OCI-LY7 (cell line): ENCODE data around the gene GNAI2. TPM values are rescaled to one million over a fixed set of nuclear protein-coding genes. Genes with fewer than 3 reads are reported as not detected.

Experiments
- BruUV-seq: library from RNA; stranded (reverse); fragments of 400-500 nt; replicated peaks from 2 replicates; lab custom pipeline; 2021; lab: Mats Ljungman, UMichigan
- CTCF ChIA-PET: fragments of 300-600 bp; sonication (Branson Sonifier 250); formaldehyde crosslinking; loops from one replicate; lab custom pipeline; 2022; ENCODE audit warnings: antibody characterized with exemption; ENCODE audit not compliant: unreplicated experiment; lab: Charles Lee
- POLR2A ChIA-PET: fragments of 300-600 bp; sonication (Branson Sonifier 250); formaldehyde crosslinking; loops from one replicate; lab custom pipeline; 2022; ENCODE audit warnings: antibody characterized with exemption; lab: Charles Lee
- DNase-seq: peaks from one replicate; pipeline ENCODE4 v3.0.0-alpha.2; 2015; ENCODE audit warnings: low spot score
- H2AFZ ChIP-seq: fragments of 200-600 bp; sonication (generic), shearing (Covaris generic); 2 replicates; pipeline ENCODE4 v1.6.1; 2014; ENCODE audit warnings: mild to moderate bottlenecking, antibody characterized with exemption, low read length, moderate library complexity
- H3K27ac ChIP-seq: fragments of 200-600 bp; sonication (generic); 2 replicates; pipeline ENCODE4 v1.5.1; 2014; ENCODE audit warnings: mixed run types, low read depth, mild to moderate bottlenecking, moderate library complexity, low read length, inconsistent platforms; ENCODE audit not compliant: poor library complexity, severe bottlenecking
- H3K36me3 ChIP-seq: fragments of 200-600 bp; sonication (generic); 2 replicates; pipeline ENCODE4 v1.6.1; 2014; ENCODE audit warnings: mild to moderate bottlenecking, antibody characterized with exemption, low read length, moderate library complexity, mixed read lengths; ENCODE audit not compliant: insufficient read depth
- H3K4me1 ChIP-seq: fragments of 200-600 bp; sonication (generic); 2 replicates; pipeline ENCODE4 v1.5.1; 2014; ENCODE audit warnings: mild to moderate bottlenecking, low read length; ENCODE audit not compliant: insufficient read depth, poor library complexity, severe bottlenecking
- H3K4me2 ChIP-seq: fragments of 200-600 bp; sonication (generic); 2 replicates; pipeline ENCODE4 v1.6.1; 2014; ENCODE audit warnings: mild to moderate bottlenecking, low read length
- H3K4me3 ChIP-seq: fragments of 200-600 bp; sonication (generic); 2 replicates; pipeline ENCODE4 v1.5.1; 2014; ENCODE audit warnings: mild to moderate bottlenecking, low read depth, low read length; ENCODE audit not compliant: poor library complexity, severe bottlenecking
- H3K79me2 ChIP-seq: fragments of 200-600 bp; sonication (generic); 2 replicates; pipeline ENCODE4 v1.6.1; 2016; ENCODE audit warnings: low read depth, mild to moderate bottlenecking, low read length, moderate library complexity, mixed read lengths; ENCODE audit not compliant: insufficient read depth
- H3K9me2 ChIP-seq: fragments of 200-600 bp; sonication (generic); 2 replicates; pipeline ENCODE4 v1.6.1; 2016; ENCODE audit warnings: mild to moderate bottlenecking, low read length, mixed read lengths; ENCODE audit not compliant: insufficient read depth
- H3K9me3 ChIP-seq: fragments of 200-600 bp; sonication (generic); 2 replicates; pipeline ENCODE4 v1.6.1; 2014; ENCODE audit warnings: mild to moderate bottlenecking, mixed run types, low read length, mixed read lengths
- H4K20me1 ChIP-seq: fragments of 200-600 bp; sonication (generic); 2 replicates; pipeline ENCODE4 v1.6.1; 2014; ENCODE audit warnings: mild to moderate bottlenecking, antibody characterized with exemption, low read length, moderate library complexity, mixed read lengths; ENCODE audit not compliant: insufficient read depth
- EZH2phosphoT487 ChIP-seq: fragments of 200-600 bp; sonication (generic); IDR thresholded peaks from 2 replicates; pipeline ENCODE4 v1.6.1; 2018; ENCODE audit warnings: low read depth, borderline replicate concordance, mild to moderate bottlenecking, mixed run types, antibody characterized with exemption, low read length, moderate library complexity, mixed read lengths
- intact Hi-C: fragments of 100-400 bp; cut with micrococcal nuclease; formaldehyde crosslinking; loops from one replicate; pipeline ENCODE4 v1.10.0; 2022; ENCODE audit not compliant: unreplicated experiment
- total RNA-seq, 2 experiments: library from RNA; depleted of rRNA in 1 of 2; stranded (reverse); fragments of >200 nt in 1 of 2; shearing (Covaris generic) in 1 of 2; gene quantifications; 2 replicates each; pipeline ENCODE4 v1.2.3, GENCODE V29; 2014 to 2022
- TF ChIP-seq, protein P1 (sequence below): fragments of 200-600 bp; sonication (generic); conservative IDR thresholded peaks from 2 replicates; pipeline ENCODE4 v1.5.1; 2014; ENCODE audit warnings: mild to moderate bottlenecking, antibody characterized with exemption, low read length, moderate library complexity, mixed read lengths

The GNAI2 gene
- total RNA-seq, 2 experiments from 2014 or later: 190 to 256 TPM

DNA sequence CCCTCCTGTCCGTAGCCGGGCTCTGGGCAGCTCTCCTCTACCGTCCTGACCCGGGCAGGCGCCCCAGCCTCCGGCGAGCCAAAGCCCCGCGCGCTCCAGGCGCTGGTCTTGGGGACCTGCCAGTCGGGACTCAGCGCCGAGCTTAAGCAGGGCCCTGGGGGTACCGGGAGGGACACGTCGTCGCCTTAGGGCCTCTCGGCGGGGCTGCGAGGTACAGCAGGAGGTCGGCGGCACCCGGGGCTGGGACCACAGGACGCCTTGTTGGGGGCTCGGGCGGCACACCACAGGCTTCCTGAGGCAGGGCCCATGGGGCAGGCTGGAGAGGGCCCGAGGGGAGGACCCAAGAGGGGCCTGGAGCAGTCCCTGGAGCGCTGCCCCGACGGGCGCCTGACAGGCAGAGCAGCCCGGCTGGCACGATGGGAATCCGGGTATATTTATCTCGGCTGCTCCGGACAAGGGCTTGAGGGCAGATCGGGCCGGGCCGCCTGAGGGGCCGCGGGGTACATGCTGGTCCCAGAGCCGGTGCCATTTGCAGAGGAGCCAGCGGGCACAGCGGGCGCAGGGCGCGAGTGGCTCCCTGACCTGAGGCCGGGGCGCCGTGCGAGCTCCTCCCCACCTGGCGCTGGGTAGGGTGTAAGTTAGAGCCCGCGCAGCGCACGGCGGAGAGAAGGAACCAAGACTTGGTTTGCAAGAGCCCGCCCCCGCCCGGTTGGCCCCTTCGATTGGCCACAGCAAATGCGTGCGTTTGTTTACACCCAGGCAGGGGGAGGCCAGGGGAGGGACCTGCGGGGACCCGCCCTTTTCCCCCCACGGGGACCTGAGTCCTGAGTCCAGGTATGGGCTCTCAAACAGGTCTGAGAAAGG, 30.4 kb upstream of the GNAI2 start:
- DNase-seq: no peak
- Histone ChIP-seq H3K79me2 (no peaks in the 10 kb centered on the region), H3K9me3 (no peaks in the 10 kb centered on the region), H3K4me1 (no peaks in the 10 kb centered on the region), H3K4me2 (no peak overlapping the region), H2AFZ (no peak overlapping the region), H3K9me2 (no peaks in the 10 kb centered on the region), H4K20me1 (no peaks in the 10 kb centered on the region), H3K27ac (no peak overlapping the region), H3K4me3 (no peak overlapping the region), H3K36me3 (no peaks in the 10 kb centered on the region)
- intact Hi-C loops: no loop called here
- peak; percentile 78; the same call in 1 of the 2 replicates for TF ChIP-seq EZH2phosphoT487
- TF ChIP-seq, protein P1, sequence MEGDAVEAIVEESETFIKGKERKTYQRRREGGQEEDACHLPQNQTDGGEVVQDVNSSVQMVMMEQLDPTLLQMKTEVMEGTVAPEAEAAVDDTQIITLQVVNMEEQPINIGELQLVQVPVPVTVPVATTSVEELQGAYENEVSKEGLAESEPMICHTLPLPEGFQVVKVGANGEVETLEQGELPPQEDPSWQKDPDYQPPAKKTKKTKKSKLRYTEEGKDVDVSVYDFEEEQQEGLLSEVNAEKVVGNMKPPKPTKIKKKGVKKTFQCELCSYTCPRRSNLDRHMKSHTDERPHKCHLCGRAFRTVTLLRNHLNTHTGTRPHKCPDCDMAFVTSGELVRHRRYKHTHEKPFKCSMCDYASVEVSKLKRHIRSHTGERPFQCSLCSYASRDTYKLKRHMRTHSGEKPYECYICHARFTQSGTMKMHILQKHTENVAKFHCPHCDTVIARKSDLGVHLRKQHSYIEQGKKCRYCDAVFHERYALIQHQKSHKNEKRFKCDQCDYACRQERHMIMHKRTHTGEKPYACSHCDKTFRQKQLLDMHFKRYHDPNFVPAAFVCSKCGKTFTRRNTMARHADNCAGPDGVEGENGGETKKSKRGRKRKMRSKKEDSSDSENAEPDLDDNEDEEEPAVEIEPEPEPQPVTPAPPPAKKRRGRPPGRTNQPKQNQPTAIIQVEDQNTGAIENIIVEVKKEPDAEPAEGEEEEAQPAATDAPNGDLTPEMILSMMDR: no peak
- no TSS peak for BruUV-seq
- POLR2A ChIA-PET: no interaction called here
- CTCF ChIA-PET: no interaction called here

DNA sequence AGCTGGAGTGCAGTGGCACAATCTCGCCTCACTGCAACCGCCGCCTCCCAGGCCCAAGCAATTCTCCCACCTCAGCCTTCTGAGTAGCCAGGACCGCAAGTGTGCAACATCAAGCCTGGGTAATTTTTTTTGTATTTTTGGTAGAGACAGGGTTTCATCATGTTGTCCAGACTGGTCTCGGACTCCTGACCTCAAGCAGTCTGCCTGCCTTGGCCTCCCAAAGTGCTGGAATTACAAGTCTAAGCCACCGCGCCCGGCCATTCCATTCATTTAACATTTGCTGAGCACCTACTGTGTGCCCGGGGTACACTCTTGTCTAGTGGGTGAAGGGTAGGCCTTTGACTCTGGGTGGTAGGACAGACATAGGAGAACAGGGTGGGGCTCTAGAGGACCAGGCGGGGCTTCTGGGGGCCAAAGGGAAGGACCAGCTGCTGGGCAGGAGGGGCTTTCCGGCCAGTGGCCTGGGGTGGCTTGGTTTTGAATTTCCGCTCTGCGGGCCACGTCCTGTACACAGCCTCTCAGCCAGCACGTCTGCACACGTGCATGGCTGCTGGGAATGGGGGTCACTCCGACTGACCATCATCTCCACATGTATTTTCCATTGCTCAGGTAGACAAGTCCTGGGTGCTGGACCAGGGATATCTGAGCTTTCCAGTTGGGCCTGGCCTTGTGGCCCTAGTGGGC, 28.5 kb upstream of the GNAI2 start:
- H3K79me2 ChIP-seq: no peaks in the 10 kb centered on the region
- ChIA-PET POLR2A (interaction anchor here (1.0 kb wide), 1 partner anchor 20 kb away, joined by 3 read pairs; no protein-coding TSS in a partner anchor), CTCF (no interaction called here)
- H3K36me3 ChIP-seq: no peaks in the 10 kb centered on the region
- no peaks in the 10 kb centered on the region for H3K9me2 ChIP-seq
- H3K4me3 ChIP-seq: no peak overlapping the region
- H3K9me3 ChIP-seq: no peaks in the 10 kb centered on the region
- intact Hi-C loops: no loop called here
- no peak overlapping the region for H3K4me2 ChIP-seq
- H4K20me1 ChIP-seq: no peaks in the 10 kb centered on the region
- no peak overlapping the region for H3K27ac ChIP-seq
- no peak overlapping the region for H2AFZ ChIP-seq
- TF ChIP-seq, protein P1: no peak
- no peak for TF ChIP-seq EZH2phosphoT487
- H3K4me1 ChIP-seq: no peaks in the 10 kb centered on the region
- DNase-seq: no peak
- no TSS peak for BruUV-seq
